HepG2 (cell line): Measurements from ENCODE around the gene FAM118A. TPM values are rescaled to one million over a fixed set of nuclear protein-coding genes. Genes with fewer than 3 reads are reported as not detected.

ENCODE experiments used
- FOSL1 ChIP-seq: sonication (generic); formaldehyde crosslinking; IDR thresholded peaks from 2 replicates; pipeline ENCODE4 v1.9.0; 2021; ENCODE audit warnings: missing genetic modification reagents, borderline replicate concordance
- FOXA1 ChIP-seq, 2 experiments: fragments of 450-650 bp in 1 of 2; sonication (generic) in 1 of 2; formaldehyde crosslinking in 1 of 2; IDR thresholded peaks; 2 replicates each; pipeline versions ENCODE4 v1.4.0 to v1.6.1; 2016 to 2020; ENCODE audit warnings: missing genetic modification reagents in 1 of 2
- GATA4 ChIP-seq: sonication (generic); IDR thresholded peaks from 2 replicates; pipeline ENCODE4 v1.6.1; 2016; ENCODE audit warnings: antibody characterized with exemption, low read depth, borderline replicate concordance
- JARID2 ChIP-seq: sonication (generic); formaldehyde crosslinking; IDR thresholded peaks from 2 replicates; pipeline ENCODE4 v1.8.1; 2023; ENCODE audit warnings: missing genetic modification reagents, inconsistent platforms; ENCODE audit not compliant: insufficient replicate concordance
- KDM6A ChIP-seq: IDR thresholded peaks from 2 replicates; pipeline ENCODE4 v1.6.1; 2016; ENCODE audit warnings: low read depth
- LCORL ChIP-seq, 2 experiments: fragments of 450-650 bp in 1 of 2; sonication (generic) in 1 of 2; formaldehyde crosslinking in 1 of 2; IDR thresholded peaks; 2 replicates each; pipeline versions ENCODE4 v1.5.0 to v1.6.1; 2017 to 2020; ENCODE audit warnings: antibody characterized with exemption in 1 of 2, missing genetic modification reagents in 1 of 2
- MED13 ChIP-seq: sonication (generic); formaldehyde crosslinking; IDR thresholded peaks from 2 replicates; pipeline ENCODE4 v1.5.0; 2020; ENCODE audit warnings: missing genetic modification reagents
- RARG ChIP-seq: sonication (generic); formaldehyde crosslinking; IDR thresholded peaks from 2 replicates; pipeline ENCODE4 v1.4.0; 2020; ENCODE audit warnings: low read depth, mild to moderate bottlenecking, missing genetic modification reagents
- SMARCE1 ChIP-seq: fragments of 450-650 bp; IDR thresholded peaks from 2 replicates; pipeline ENCODE4 v1.6.1; 2017; ENCODE audit warnings: borderline replicate concordance
- SRY ChIP-seq: sonication (generic); formaldehyde crosslinking; IDR thresholded peaks from 2 replicates; pipeline ENCODE4 v1.8.0; 2022; ENCODE audit warnings: mild to moderate bottlenecking, missing genetic modification reagents
- ZBTB44 ChIP-seq: sonication (generic); formaldehyde crosslinking; IDR thresholded peaks from 2 replicates; pipeline ENCODE4 v1.4.0; 2020; ENCODE audit warnings: missing genetic modification reagents
- ZNF503 ChIP-seq: sonication (generic); formaldehyde crosslinking; IDR thresholded peaks from 2 replicates; pipeline ENCODE4 v1.4.0; 2020; ENCODE audit warnings: missing genetic modification reagents
- ZNF670 ChIP-seq: sonication (generic); formaldehyde crosslinking; IDR thresholded peaks from 2 replicates; pipeline ENCODE4 v1.8.0; 2022; ENCODE audit warnings: mild to moderate bottlenecking, missing genetic modification reagents, borderline replicate concordance
- polyA plus RNA-seq, 8 experiments: library from polyadenylated mRNA; depleted of rRNA in 3 of 8; stranded (reverse) in 7 of 8; unstranded in 1 of 8; fragments of >200 nt; fragmentation: Illumina TruSeq in 4 of 8; extraction: Trizol in 4 of 8; gene quantifications; 2 replicates each; pipeline versions ENCODE4 v1.2.1 to v1.2.3, GENCODE V29; 2011 to 2016; ENCODE audit warnings: low read depth in 4 of 8, missing spikeins in 1 of 8, mixed read lengths in 1 of 8; ENCODE audit not compliant: insufficient read depth in 1 of 8
- total RNA-seq, 5 experiments: library from RNA; depleted of rRNA; stranded (reverse); fragments of >200 nt; fragmentation: Illumina TruSeq; extraction: Trizol; gene quantifications; 2 replicates each; pipeline ENCODE4 v1.2.3, GENCODE V29; 2016; ENCODE audit warnings: low read depth in 1 of 5
- TF ChIP-seq, protein P1 (sequence below): sonication (generic); formaldehyde crosslinking; conservative IDR thresholded peaks from 2 replicates; pipeline ENCODE4 v1.8.0; 2022; ENCODE audit warnings: missing genetic modification reagents
- TF ChIP-seq, protein P2 (sequence below): sonication (generic); formaldehyde crosslinking; IDR thresholded peaks from 2 replicates; pipeline ENCODE4 v1.4.0; 2020; ENCODE audit warnings: missing genetic modification reagents, borderline replicate concordance
- TF ChIP-seq, protein P3 (sequence below): sonication (generic); formaldehyde crosslinking; IDR thresholded peaks from 2 replicates; pipeline ENCODE4 v1.4.0; 2020; ENCODE audit warnings: missing genetic modification reagents, mild to moderate bottlenecking, borderline replicate concordance

The FAM118A gene
- total and polyA plus RNA-seq, 2 of the 13 experiments (the other 11 are each of a cell fraction or from before 2014, with no cell fraction given) = 36.7 to 48.2 TPM

GRCh38 chr22:45268958-45269844 lies 40.5 kb upstream of the FAM118A start (continued):
- TF ChIP-seq RARG (CRISPR knock-in tag) = no peak
- TF ChIP-seq, protein P1, sequence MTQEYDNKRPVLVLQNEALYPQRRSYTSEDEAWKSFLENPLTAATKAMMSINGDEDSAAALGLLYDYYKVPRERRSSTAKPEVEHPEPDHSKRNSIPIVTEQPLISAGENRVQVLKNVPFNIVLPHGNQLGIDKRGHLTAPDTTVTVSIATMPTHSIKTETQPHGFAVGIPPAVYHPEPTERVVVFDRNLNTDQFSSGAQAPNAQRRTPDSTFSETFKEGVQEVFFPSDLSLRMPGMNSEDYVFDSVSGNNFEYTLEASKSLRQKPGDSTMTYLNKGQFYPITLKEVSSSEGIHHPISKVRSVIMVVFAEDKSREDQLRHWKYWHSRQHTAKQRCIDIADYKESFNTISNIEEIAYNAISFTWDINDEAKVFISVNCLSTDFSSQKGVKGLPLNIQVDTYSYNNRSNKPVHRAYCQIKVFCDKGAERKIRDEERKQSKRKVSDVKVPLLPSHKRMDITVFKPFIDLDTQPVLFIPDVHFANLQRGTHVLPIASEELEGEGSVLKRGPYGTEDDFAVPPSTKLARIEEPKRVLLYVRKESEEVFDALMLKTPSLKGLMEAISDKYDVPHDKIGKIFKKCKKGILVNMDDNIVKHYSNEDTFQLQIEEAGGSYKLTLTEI (CRISPR knock-in tag) = no peak
- no peak for TF ChIP-seq ZBTB44 (CRISPR knock-in tag)
- TF ChIP-seq, protein P2, sequence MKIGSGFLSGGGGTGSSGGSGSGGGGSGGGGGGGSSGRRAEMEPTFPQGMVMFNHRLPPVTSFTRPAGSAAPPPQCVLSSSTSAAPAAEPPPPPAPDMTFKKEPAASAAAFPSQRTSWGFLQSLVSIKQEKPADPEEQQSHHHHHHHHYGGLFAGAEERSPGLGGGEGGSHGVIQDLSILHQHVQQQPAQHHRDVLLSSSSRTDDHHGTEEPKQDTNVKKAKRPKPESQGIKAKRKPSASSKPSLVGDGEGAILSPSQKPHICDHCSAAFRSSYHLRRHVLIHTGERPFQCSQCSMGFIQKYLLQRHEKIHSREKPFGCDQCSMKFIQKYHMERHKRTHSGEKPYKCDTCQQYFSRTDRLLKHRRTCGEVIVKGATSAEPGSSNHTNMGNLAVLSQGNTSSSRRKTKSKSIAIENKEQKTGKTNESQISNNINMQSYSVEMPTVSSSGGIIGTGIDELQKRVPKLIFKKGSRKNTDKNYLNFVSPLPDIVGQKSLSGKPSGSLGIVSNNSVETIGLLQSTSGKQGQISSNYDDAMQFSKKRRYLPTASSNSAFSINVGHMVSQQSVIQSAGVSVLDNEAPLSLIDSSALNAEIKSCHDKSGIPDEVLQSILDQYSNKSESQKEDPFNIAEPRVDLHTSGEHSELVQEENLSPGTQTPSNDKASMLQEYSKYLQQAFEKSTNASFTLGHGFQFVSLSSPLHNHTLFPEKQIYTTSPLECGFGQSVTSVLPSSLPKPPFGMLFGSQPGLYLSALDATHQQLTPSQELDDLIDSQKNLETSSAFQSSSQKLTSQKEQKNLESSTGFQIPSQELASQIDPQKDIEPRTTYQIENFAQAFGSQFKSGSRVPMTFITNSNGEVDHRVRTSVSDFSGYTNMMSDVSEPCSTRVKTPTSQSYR (CRISPR knock-in tag) = peak; percentile 68
- no peak for TF ChIP-seq MED13 (CRISPR knock-in tag)
- no peak for TF ChIP-seq FOSL1 (CRISPR knock-in tag)
- TF ChIP-seq SMARCE1 = no peak
- TF ChIP-seq LCORL (IDR thresholded peaks at IDR 0.05) = no peak
- TF ChIP-seq LCORL (CRISPR knock-in tag; IDR thresholded peaks at IDR 0.05) = peak; percentile 55; the same call in 1 of the 2 replicates
- TF ChIP-seq, protein P3, sequence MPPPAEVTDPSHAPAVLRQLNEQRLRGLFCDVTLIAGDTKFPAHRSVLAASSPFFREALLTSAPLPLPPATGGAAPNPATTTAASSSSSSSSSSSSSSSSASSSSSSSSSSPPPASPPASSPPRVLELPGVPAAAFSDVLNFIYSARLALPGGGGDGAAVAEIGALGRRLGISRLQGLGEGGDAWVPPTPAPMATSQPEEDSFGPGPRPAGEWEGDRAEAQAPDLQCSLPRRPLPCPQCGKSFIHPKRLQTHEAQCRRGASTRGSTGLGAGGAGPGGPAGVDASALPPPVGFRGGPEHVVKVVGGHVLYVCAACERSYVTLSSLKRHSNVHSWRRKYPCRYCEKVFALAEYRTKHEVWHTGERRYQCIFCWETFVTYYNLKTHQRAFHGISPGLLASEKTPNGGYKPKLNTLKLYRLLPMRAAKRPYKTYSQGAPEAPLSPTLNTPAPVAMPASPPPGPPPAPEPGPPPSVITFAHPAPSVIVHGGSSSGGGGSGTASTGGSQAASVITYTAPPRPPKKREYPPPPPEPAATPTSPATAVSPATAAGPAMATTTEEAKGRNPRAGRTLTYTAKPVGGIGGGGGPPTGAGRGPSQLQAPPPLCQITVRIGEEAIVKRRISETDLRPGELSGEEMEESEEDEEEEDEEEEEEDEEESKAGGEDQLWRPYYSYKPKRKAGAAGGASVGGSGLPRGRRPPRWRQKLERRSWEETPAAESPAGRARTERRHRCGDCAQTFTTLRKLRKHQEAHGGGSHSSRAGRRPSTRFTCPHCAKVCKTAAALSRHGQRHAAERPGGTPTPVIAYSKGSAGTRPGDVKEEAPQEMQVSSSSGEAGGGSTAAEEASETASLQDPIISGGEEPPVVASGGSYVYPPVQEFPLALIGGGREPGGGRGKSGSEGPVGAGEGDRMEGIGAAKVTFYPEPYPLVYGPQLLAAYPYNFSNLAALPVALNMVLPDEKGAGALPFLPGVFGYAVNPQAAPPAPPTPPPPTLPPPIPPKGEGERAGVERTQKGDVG = no peak
- no peak for TF ChIP-seq JARID2 (CRISPR knock-in tag)
- TF ChIP-seq ZNF503 (CRISPR knock-in tag) = no peak
- TF ChIP-seq ZNF670 (CRISPR knock-in tag) = no peak
- TF ChIP-seq SRY (CRISPR knock-in tag) = no peak
- peak; percentile 41; the same call in 1 of the 2 replicates for TF ChIP-seq GATA4
- TF ChIP-seq KDM6A (CRISPR knock-in tag) = no peak
- TF ChIP-seq FOXA1 (IDR thresholded peaks at IDR 0.05) = no peak
- TF ChIP-seq FOXA1 (CRISPR knock-in tag; IDR thresholded peaks at IDR 0.05) = no peak
